Esophagus (tissue), 2 donors: ENCODE results near the gene ECD. TPM values are rescaled to one million over a fixed set of nuclear protein-coding genes. Genes with fewer than 3 reads are reported as not detected.
"Not testable (repeated sequence)": the region's sequence is repeated elsewhere in the genome, so short reads cannot be mapped to it uniquely, and the experiment has no call there.

Experiments used
- H3K27ac ChIP-seq, 2 donors: one replicate each; pipeline ENCODE4 v1.5.1; 2013; ENCODE audit warnings: low read depth in 2 of 2, mild to moderate bottlenecking in 2 of 2, inconsistent platforms in 1 of 2, low read length in 1 of 2, moderate library complexity in 1 of 2
- H3K27me3 ChIP-seq, 2 donors: one replicate each; pipeline ENCODE4 v1.6.1; 2013; ENCODE audit warnings: low read length in 2 of 2, control low read depth in 1 of 2, mild to moderate bottlenecking in 1 of 2; ENCODE audit not compliant: insufficient read depth in 2 of 2, control insufficient read depth in 1 of 2
- H3K36me3 ChIP-seq, 2 donors: one replicate each; pipeline ENCODE4 v1.6.1; 2013; ENCODE audit warnings: low read length in 1 of 2; ENCODE audit not compliant: control insufficient read depth in 2 of 2, insufficient read depth in 2 of 2
- H3K4me1 ChIP-seq, 2 donors: one replicate each; pipeline ENCODE4 v1.6.1; 2013; ENCODE audit warnings: low read length in 1 of 2; ENCODE audit not compliant: control insufficient read depth in 2 of 2, insufficient read depth in 2 of 2
- H3K4me3 ChIP-seq, 2 donors: one replicate each; pipeline ENCODE4 v1.5.1; 2013; ENCODE audit warnings: low read length in 2 of 2, mild to moderate bottlenecking in 2 of 2, low read depth in 1 of 2, moderate library complexity in 1 of 2
- H3K9me3 ChIP-seq, 2 donors: one replicate each; pipeline ENCODE4 v1.6.1; 2013; ENCODE audit warnings: mild to moderate bottlenecking in 2 of 2, low read depth in 1 of 2, low read length in 1 of 2, moderate library complexity in 1 of 2; ENCODE audit not compliant: control insufficient read depth in 2 of 2, insufficient read depth in 1 of 2
- WGBS, 2 donors: extraction: QIAGEN DNeasy Blood & Tissue Kit; methylation state at CpG; one replicate each; pipeline ENCODE4 v1.1.7; 2013; 5-methylcytosine and 5-hydroxymethylcytosine counted together
- polyA plus RNA-seq, 2 donors: library from polyadenylated mRNA; stranded (reverse); fragments of 200-250 nt; gene quantifications; one replicate each; pipeline ENCODE4 v1.2.3, GENCODE V29; 2013
- donor health status: healthy with polysubstance abuse.
- donor health status: Bipolar disorder and iron deficiency.

ECD gene
- polyA plus RNA-seq, 2 donors: 6.7 to 12.7 TPM

- Histone ChIP-seq H3K9me3 (no peaks in the 10 kb centered on the region), H3K27me3 (no peaks in the 10 kb centered on the region), H3K36me3 (no peaks in the 10 kb centered on the region), H3K4me1 (no peaks in the 10 kb centered on the region), H3K4me3 (peak within 1 kb of the TSS; percentile 36 to 72), H3K27ac (peak within 1 kb of the TSS; percentile 79 to 90)
- WGBS, 2 donors: 2% methylated on average over 5 of the region's 5 CpGs
Observed at GRCh38 chr10:73110345-73110849, 57.4 kb downstream of the ECD start, which contains the start of gene NUDT13. Gene NUDT13, plus strand, starts transcription at chr10:73110455. Its CDS starts 3,911 bp downstream, at chr10:73114366.

- not testable (repeated sequence) for H3K4me1 ChIP-seq, H3K27me3 ChIP-seq, H3K9me3 ChIP-seq, H3K36me3 ChIP-seq, H3K27ac ChIP-seq, H3K4me3 ChIP-seq
- WGBS, 2 donors: 85 to 93% methylated on average over 4 of the region's 4 CpGs
Observed at GRCh38 chr10:73109248-73109652, 58.6 kb downstream of the ECD start.

GRCh38 chr10:73106301-73106700 is 61.5 kb downstream of the ECD start:
- no peaks in the 10 kb centered on the region for H3K27me3 ChIP-seq
- no peak overlapping the region for H3K4me3 ChIP-seq
- WGBS, 2 donors: 95 to 96% methylated on average over 3 of the region's 3 CpGs
- H3K9me3 ChIP-seq: no peaks in the 10 kb centered on the region
- no peaks in the 10 kb centered on the region for H3K36me3 ChIP-seq
- no peak overlapping the region for H3K27ac ChIP-seq
- H3K4me1 ChIP-seq: no peaks in the 10 kb centered on the region

GRCh38 chr10:73099141-73099540 is 68.7 kb downstream of the ECD start:
- H3K27me3 ChIP-seq: no peaks in the 10 kb centered on the region

GRCh38 chr10:73097305-73097670 is 70.5 kb downstream of the ECD start:
- Histone ChIP-seq H3K27ac (peak overlapping the region in 1 of 2 donors; percentile 98), H3K9me3 (no peaks in the 10 kb centered on the region), H3K4me3 (peak overlapping the region; percentile 83 to 89), H3K27me3 (no peaks in the 10 kb centered on the region), H3K4me1 (no peaks in the 10 kb centered on the region), H3K36me3 (no peaks in the 10 kb centered on the region)
- WGBS, 2 donors: 38 to 48% methylated on average over 4 of the region's 4 CpGs

More at GRCh38 chr10:73099141-73099540, 68.7 kb downstream of the ECD start:
- H3K4me3 ChIP-seq: no peak overlapping the region
- no peak overlapping the region for H3K27ac ChIP-seq
- no peaks in the 10 kb centered on the region for H3K4me1 ChIP-seq
- WGBS, 2 donors: 76% methylated on average over 1 of the region's 1 CpG
- H3K9me3 ChIP-seq: no peaks in the 10 kb centered on the region
- no peaks in the 10 kb centered on the region for H3K36me3 ChIP-seq

- Histone ChIP-seq H3K9me3 (no peaks in the 10 kb centered on the region), H3K4me1 (no peaks in the 10 kb centered on the region), H3K27me3 (no peaks in the 10 kb centered on the region), H3K36me3 (no peaks in the 10 kb centered on the region), H3K27ac (peak within 1 kb of the TSS; percentile 88 to 98), H3K4me3 (peak within 1 kb of the TSS; percentile 83 to 89)
- 0 to 1% methylated on average over 69 to 75 of the region's 75 CpGs for WGBS, 2 donors
Observed at GRCh38 chr10:73096449-73097304, 71.1 kb downstream of the ECD start, which contains the start of gene P4HA1. Gene P4HA1, minus strand, starts transcription at chr10:73096866. Its CDS starts 21,983 bp downstream, at chr10:73074883.

- WGBS, 2 donors: 0% methylated on average over 29 of the region's 29 CpGs
- H3K4me1 ChIP-seq: no peaks in the 10 kb centered on the region
Observed at GRCh38 chr10:73096041-73096448, 71.8 kb downstream of the ECD start.

GRCh38 chr10:73095481-73096021 is 72.3 kb downstream of the ECD start:
- no peaks in the 10 kb centered on the region for H3K9me3 ChIP-seq
- no peaks in the 10 kb centered on the region for H3K27me3 ChIP-seq
- no peaks in the 10 kb centered on the region for H3K36me3 ChIP-seq
- WGBS, 2 donors: 0 to 1% methylated on average over 14 of the region's 14 CpGs
- H3K4me3 ChIP-seq: peak overlapping the region; percentile 83 to 89
- H3K4me1 ChIP-seq: no peaks in the 10 kb centered on the region
- peak overlapping the region; percentile 88 to 98 for H3K27ac ChIP-seq

More at GRCh38 chr10:73096041-73096448, 71.8 kb downstream of the ECD start:
- Histone ChIP-seq H3K9me3 (no peaks in the 10 kb centered on the region), H3K4me3 (peak overlapping the region; percentile 83 to 89), H3K36me3 (no peaks in the 10 kb centered on the region), H3K27me3 (no peaks in the 10 kb centered on the region), H3K27ac (peak overlapping the region; percentile 88 to 98)

GRCh38 chr10:73094986-73095480 is 72.8 kb downstream of the ECD start:
- WGBS, 2 donors: 2 to 7% methylated on average over 5 of the region's 5 CpGs
- Histone ChIP-seq H3K9me3 (no peaks in the 10 kb centered on the region), H3K4me3 (peak overlapping the region in 1 of 2 donors; percentile 83), H3K27ac (no peak overlapping the region), H3K36me3 (no peaks in the 10 kb centered on the region), H3K27me3 (no peaks in the 10 kb centered on the region), H3K4me1 (no peaks in the 10 kb centered on the region)
